Nephron progenitor cell (in vitro differentiated cells): Measurements from ENCODE around the gene OLAH.

Experiments
- DNase-seq: peaks from one replicate; pipeline ENCODE4 v3.0.0; 2021
- H3K27ac Mint-ChIP-seq: 2 replicates; pipeline ENCODE4 v1.8.0; 2021; ENCODE audit warnings: mild to moderate bottlenecking, moderate library complexity, mixed read lengths
- H3K27me3 Mint-ChIP-seq: 2 replicates; pipeline ENCODE4 v1.8.0; 2021; ENCODE audit warnings: mild to moderate bottlenecking, low read depth, mixed read lengths; ENCODE audit not compliant: poor library complexity
- H3K36me3 Mint-ChIP-seq: 2 replicates; pipeline ENCODE4 v1.8.0; 2021; ENCODE audit warnings: low read depth, mixed read lengths
- H3K4me1 Mint-ChIP-seq: 2 replicates; pipeline ENCODE4 v1.8.0; 2021; ENCODE audit warnings: mixed read lengths
- H3K4me3 Mint-ChIP-seq: 2 replicates; pipeline ENCODE4 v1.8.0; 2021; ENCODE audit warnings: mild to moderate bottlenecking, moderate library complexity, mixed read lengths
- H3K9me3 Mint-ChIP-seq: 2 replicates; pipeline ENCODE4 v1.8.0; 2021; ENCODE audit warnings: mild to moderate bottlenecking, moderate library complexity, mixed read lengths
- TF ChIP-seq, protein P1 (sequence below): fragments of 200-600 bp; sonication (generic); IDR thresholded peaks from 2 replicates; pipeline ENCODE4 v1.5.0; 2021; ENCODE audit warnings: antibody characterized with exemption

Gene OLAH

DNA sequence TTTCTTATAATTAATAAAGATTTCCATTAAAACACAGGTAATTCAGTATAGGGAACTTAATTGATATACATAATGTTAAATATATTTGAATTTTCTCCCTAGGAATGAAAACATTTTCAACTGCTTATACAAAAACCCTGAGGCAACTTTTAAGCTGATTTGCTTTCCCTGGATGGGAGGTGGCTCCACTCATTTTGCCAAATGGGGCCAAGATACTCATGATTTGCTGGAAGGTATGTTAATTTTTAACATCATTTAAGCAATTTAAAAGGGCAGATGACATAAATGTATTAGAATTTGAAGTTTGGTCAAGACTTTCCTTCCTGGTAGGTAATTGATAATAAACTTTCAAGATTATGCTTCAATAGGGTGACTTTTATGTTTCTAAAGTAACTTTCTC is 5.8 kb downstream of the OLAH start:
- Mint-ChIP-seq H3K36me3 (no peaks in the 10 kb centered on the region), H3K27ac (no peak overlapping the region), H3K4me1 (no peaks in the 10 kb centered on the region), H3K9me3 (peaks cover 3% of the 10 kb centered on the region), H3K27me3 (peaks cover 19% of the 10 kb centered on the region), H3K4me3 (no peak overlapping the region)
- TF ChIP-seq, protein P1, sequence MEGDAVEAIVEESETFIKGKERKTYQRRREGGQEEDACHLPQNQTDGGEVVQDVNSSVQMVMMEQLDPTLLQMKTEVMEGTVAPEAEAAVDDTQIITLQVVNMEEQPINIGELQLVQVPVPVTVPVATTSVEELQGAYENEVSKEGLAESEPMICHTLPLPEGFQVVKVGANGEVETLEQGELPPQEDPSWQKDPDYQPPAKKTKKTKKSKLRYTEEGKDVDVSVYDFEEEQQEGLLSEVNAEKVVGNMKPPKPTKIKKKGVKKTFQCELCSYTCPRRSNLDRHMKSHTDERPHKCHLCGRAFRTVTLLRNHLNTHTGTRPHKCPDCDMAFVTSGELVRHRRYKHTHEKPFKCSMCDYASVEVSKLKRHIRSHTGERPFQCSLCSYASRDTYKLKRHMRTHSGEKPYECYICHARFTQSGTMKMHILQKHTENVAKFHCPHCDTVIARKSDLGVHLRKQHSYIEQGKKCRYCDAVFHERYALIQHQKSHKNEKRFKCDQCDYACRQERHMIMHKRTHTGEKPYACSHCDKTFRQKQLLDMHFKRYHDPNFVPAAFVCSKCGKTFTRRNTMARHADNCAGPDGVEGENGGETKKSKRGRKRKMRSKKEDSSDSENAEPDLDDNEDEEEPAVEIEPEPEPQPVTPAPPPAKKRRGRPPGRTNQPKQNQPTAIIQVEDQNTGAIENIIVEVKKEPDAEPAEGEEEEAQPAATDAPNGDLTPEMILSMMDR: no peak
- DNase-seq: no peak

DNA sequence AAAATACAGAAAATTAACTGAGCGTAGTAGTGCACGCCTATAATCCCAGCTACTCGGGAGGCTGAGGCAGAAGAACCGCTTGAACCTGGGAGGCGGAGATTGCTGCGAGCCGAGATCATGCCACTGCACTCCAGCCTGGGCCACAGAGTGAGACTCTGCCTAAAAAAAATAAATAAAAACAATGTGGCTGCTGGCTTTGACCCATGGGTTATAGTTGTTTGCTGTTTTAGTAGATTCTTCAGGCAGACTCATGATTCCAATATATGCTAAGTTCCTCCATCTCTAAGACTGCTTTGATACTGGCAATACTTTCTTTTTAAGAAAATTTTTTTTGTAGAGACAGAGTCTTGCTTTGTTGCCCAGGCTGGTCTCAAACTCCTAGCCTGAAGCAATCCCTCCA is 8.4 kb downstream of the OLAH start:
- TF ChIP-seq, protein P1: no peak
- Mint-ChIP-seq H3K4me3 (no peak overlapping the region), H3K4me1 (no peaks in the 10 kb centered on the region), H3K27ac (no peak overlapping the region), H3K27me3 (peaks cover 24% of the 10 kb centered on the region), H3K36me3 (no peaks in the 10 kb centered on the region), H3K9me3 (peaks cover 7% of the 10 kb centered on the region)
- no peak for DNase-seq

DNA sequence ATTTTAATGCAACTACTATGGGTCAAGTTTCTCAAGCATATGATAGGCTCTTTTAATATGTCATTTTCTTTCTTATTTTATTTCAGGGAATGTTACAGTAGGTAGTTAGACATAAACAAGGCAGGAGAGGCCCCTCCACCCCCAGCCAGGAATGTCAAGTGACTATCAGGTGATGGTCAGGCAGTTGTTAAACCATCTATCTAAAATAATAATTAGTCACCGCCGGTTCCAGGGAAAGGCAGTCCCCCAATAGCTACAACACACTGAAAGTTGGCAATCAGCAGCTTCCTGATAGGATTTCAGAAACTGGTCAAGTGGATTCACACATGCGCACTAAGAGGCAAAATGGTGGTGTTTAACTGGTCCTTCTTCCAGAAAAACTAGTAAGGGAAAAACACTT is 9.3 kb downstream of the OLAH start:
- Mint-ChIP-seq H3K27ac (no peak overlapping the region), H3K9me3 (peaks cover 7% of the 10 kb centered on the region), H3K27me3 (peaks cover 23% of the 10 kb centered on the region), H3K36me3 (no peaks in the 10 kb centered on the region), H3K4me3 (no peak overlapping the region), H3K4me1 (no peaks in the 10 kb centered on the region)
- TF ChIP-seq, protein P1: no peak
- no peak for DNase-seq

DNA sequence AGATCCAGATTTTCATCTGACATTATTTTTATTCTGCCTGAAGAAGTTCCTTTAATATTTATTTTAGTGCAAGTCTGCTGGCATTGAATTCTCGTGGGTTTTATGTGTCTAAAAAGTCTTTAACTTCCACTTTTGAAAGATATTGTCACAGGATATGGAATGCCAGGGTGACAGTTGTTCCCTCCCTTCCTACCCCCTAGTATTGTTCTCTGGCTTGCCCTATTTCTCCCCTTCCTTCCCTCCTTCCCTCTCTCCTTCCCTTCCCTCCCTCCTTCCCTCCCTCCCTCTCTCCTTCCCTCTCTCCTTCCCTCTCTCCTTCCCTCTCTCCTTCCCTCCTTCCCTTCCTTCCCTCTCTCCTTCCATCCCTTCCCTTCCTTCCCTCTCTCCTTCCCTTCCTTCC is 14.9 kb downstream of the OLAH start:
- Mint-ChIP-seq H3K4me3 (no peak overlapping the region), H3K4me1 (no peaks in the 10 kb centered on the region), H3K27me3 (peaks cover 31% of the 10 kb centered on the region), H3K27ac (no peak overlapping the region), H3K9me3 (peaks cover 27% of the 10 kb centered on the region), H3K36me3 (peaks cover 3% of the 10 kb centered on the region)
- TF ChIP-seq, protein P1: no peak
- no peak for DNase-seq

DNA sequence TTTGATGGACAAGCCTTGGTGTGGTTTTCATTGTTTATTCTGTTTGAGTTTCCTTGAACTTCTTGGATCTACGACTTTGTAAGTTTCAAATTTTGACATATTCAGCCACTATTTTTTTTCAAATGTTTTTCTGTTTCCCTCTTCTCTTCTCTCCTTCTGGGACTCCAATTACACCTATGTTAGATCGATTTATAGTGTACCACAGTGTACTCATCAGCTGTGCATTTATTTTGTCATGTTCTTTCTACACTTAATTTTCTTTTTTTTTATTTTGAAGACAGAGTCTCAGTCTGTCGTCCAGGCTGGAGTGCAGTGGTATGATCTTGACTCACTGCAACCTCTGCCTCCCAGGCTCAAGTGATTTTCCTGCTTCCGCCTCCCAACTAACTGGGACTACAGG is 16.2 kb downstream of the OLAH start:
- H3K27me3 Mint-ChIP-seq: peaks cover 27% of the 10 kb centered on the region
- DNase-seq: no peak
- H3K36me3 Mint-ChIP-seq: peaks cover 3% of the 10 kb centered on the region
- no peak overlapping the region for H3K27ac Mint-ChIP-seq
- H3K4me1 Mint-ChIP-seq: no peaks in the 10 kb centered on the region
- TF ChIP-seq, protein P1: no peak
- no peak overlapping the region for H3K4me3 Mint-ChIP-seq
- H3K9me3 Mint-ChIP-seq: peaks cover 30% of the 10 kb centered on the region

DNA sequence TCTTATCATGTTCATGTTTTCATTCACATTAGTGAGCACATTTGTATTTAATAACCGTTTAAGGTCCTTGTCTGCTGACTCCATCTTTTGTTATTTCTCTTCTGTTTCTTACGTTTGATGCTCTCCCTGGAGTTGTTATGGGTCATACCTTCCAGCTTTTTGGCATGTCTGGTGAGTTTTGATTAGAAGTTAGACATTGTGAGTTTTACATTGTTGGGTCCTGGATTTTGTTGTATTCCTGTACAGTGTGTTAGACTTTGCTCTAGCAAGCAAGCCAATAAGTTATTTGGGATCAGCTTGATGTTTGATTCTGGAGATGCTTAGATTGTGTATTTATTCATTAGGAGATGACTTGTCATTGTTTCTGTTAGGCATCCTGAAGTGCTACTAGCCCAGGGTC is 16.9 kb downstream of the OLAH start:
- TF ChIP-seq, protein P1: no peak
- H3K4me3 Mint-ChIP-seq: no peak overlapping the region
- H3K9me3 Mint-ChIP-seq: peaks cover 34% of the 10 kb centered on the region
- no peak for DNase-seq
- no peaks in the 10 kb centered on the region for H3K4me1 Mint-ChIP-seq
- peaks cover 23% of the 10 kb centered on the region for H3K27me3 Mint-ChIP-seq
- peaks cover 9% of the 10 kb centered on the region for H3K36me3 Mint-ChIP-seq
- no peak overlapping the region for H3K27ac Mint-ChIP-seq
